Activated CD8-positive, alpha-beta memory T cell treated with anti-CD3 and anti-CD28 coated beads, Interleukin-2, amount 50 U/mL, for 1 hour (primary cell): ENCODE results near the gene EPDR1.

Experiments used
- DNase-seq: peaks from one replicate; pipeline ENCODE4 v3.0.0-alpha.2; 2020; ENCODE audit errors: extremely low read depth

The EPDR1 gene

GRCh38 chr7:37981664-37982063 is 61.2 kb downstream of the EPDR1 start:
- no peak for DNase-seq

GRCh38 chr7:37982423-37982822 is 62.0 kb downstream of the EPDR1 start:
- no peak for DNase-seq

GRCh38 chr7:37984750-37985390 is 64.4 kb downstream of the EPDR1 start:
- DNase-seq = no peak

GRCh38 chr7:37986908-37987330 is 66.5 kb downstream of the EPDR1 start:
- no peak for DNase-seq

- DNase-seq = no peak
These were observed 67.3 kb downstream of the EPDR1 start for GRCh38 chr7:37987732-37988131.

- no peak for DNase-seq
These were observed 68.5 kb downstream of the EPDR1 start for GRCh38 chr7:37988721-37989650.

- DNase-seq = no peak
These were observed 69.9 kb downstream of the EPDR1 start for GRCh38 chr7:37990337-37990736.

- no peak for DNase-seq
These were observed 72.6 kb downstream of the EPDR1 start for GRCh38 chr7:37993060-37993501.

GRCh38 chr7:37999673-38000072 is 79.2 kb downstream of the EPDR1 start:
- no peak for DNase-seq

- DNase-seq = no peak
These were observed 79.8 kb downstream of the EPDR1 start for GRCh38 chr7:38000272-38000671.
